ENCODE data around the gene TGIF2. TPM values are rescaled to one million over a fixed set of nuclear protein-coding genes. Genes with fewer than 3 reads are reported as not detected.

The TGIF2 gene
- total and polyA plus RNA-seq, 2 of the 4 experiments (the other 2 are of a cell fraction): 9.7 to 12.7 TPM

DNA sequence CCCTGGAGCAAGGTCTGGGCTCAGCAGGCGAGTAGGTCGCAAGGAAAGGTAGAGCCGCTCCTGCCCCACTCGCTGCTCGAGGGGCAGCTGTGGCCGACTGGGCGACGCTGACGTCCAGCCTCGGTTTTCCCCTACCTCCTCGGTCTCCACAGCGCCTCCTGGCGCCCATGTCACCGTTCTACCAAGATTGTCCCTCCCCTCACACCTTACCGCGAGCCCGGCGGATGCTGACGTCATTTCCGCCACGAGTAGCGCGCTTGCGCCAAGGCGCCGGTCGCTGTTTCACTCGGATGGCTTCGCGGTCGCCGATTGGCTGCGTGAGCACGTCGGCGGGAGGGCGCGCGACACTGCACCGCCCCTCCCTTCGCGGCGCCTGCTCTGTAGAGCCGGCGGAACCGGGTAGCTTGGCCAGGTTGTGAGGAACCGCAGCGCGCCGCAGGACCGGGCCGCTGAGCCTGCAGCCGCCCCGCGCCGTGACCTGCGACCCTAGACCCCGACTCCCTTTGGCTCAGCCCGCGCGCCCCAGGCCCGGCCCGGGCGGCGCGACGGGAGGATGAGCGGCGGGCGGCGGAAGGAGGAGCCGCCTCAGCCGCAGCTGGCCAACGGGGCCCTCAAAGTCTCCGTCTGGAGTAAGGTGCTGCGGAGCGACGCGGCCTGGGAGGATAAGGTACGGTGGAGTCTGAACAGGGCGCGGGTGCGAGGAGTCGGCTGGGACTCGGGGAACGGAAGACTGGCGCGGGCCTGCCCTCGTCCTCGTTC is 32.2 kb downstream of the TGIF2 start, which contains the start of gene RAB5IF:
Gene RAB5IF (plus strand): TSS at position 381 of the 759 bp plus-strand sequence. CDS start 173 bp downstream, at position 554.
- Histone ChIP-seq H3K9me3 (ENCODE audit: control insufficient read depth, insufficient read depth, low read length) (no peaks in the 10 kb centered on the region), H3K9me1 (ENCODE audit: insufficient read depth, low read length) (peaks cover 8% of the 10 kb centered on the region; the same call in 1 of the 2 replicates), H3K4me2 (ENCODE audit: low read depth, low read length) (peak within 1 kb of the TSS; percentile 99), H2BK15ac (ENCODE audit: low read depth, low read length) (peak within 1 kb of the TSS; percentile 20; the same call in 1 of the 3 replicates), H3K79me1 (ENCODE audit: low read depth in 1 of 2, low read length in 2 of 2) (peaks cover 9 to 27% of the 10 kb centered on the region in 2 experiments; a peak in 3 of 4 replicates), H3K27me3 (ENCODE audit: control insufficient read depth, insufficient read depth, low read length) (no peaks in the 10 kb centered on the region), H3K14ac (replicated peaks; ENCODE audit: low read depth, low read length) (peak within 1 kb of the TSS; percentile 80), H2BK20ac (ENCODE audit: low read depth, low read length) (no peak within 1 kb of the TSS), H3K4ac (ENCODE audit: low read depth, low read length) (peak within 1 kb of the TSS; percentile 83), H4K91ac (ENCODE audit: insufficient read depth, low read depth, low read length) (peak within 1 kb of the TSS; percentile 77), H2AK9ac (replicated peaks; ENCODE audit: low read depth, low read length, poor library complexity) (peak within 1 kb of the TSS; percentile 73), H2AK5ac (ENCODE audit: low read depth, low read length) (peak within 1 kb of the TSS; percentile 56), H3K23ac (ENCODE audit: low read depth, low read length) (peak within 1 kb of the TSS; percentile 68; the same call in 1 of the 2 replicates), H2BK120ac (ENCODE audit: low read depth, low read length) (peak within 1 kb of the TSS; percentile 53; the same call in 1 of the 2 replicates), H3K9ac (ENCODE audit: low read depth, low read length) (peak within 1 kb of the TSS; percentile 84), H4K8ac (ENCODE audit: low read depth in 2 of 2, low read length in 2 of 2) (peak within 1 kb of the TSS; percentile 91 to 98), H3K36me3 (ENCODE audit: control insufficient read depth, insufficient read depth, low read length) (peaks cover 15% of the 10 kb centered on the region), H4K5ac (ENCODE audit: low read depth, low read length) (peak within 1 kb of the TSS; percentile 94), H3K4me3 (ENCODE audit: insufficient read depth, low read depth, low read length) (peak within 1 kb of the TSS; percentile 84), H2BK5ac (ENCODE audit: low read depth, low read length, poor library complexity, severe bottlenecking) (peak within 1 kb of the TSS; percentile 49), H3K27ac (ENCODE audit: insufficient read depth, low read length) (peak within 1 kb of the TSS; percentile 68), H3K18ac (ENCODE audit: low read depth, low read length) (no peak within 1 kb of the TSS), H4K20me1 (ENCODE audit: insufficient read depth, low read length) (peaks cover 11% of the 10 kb centered on the region; the same call in 1 of the 2 replicates), H3K56ac (ENCODE audit: extremely low read depth, insufficient read depth, low read length) (peak within 1 kb of the TSS; percentile 55), H2AFZ (replicated peaks; ENCODE audit: low read length, poor library complexity) (peak within 1 kb of the TSS; percentile 92), H3K4me1 (ENCODE audit: control insufficient read depth, insufficient read depth, low read length) (peaks cover 4% of the 10 kb centered on the region; the same call in 1 of the 2 replicates)
- CTCF ChIA-PET: interaction anchor here (0.6 to 1.4 kb wide), 7 partner anchors 27 to 484 kb away, joined by 3 to 6 read pairs (median 3); no protein-coding TSS in a partner anchor
- 0% methylated on average over 15 of the region's 90 CpGs; no CpG with 5 or more reads in 1 of the 2 experiments for WGBS, 2 experiments (ENCODE audit: extremely low coverage in 2 of 2, insufficient read length in 1 of 2)
- in situ Hi-C loops (cut with MboI; ENCODE audit: low sequenced_read_pairs): no loop called here
- DNase-seq (peak; percentile 98), ATAC-seq (ENCODE audit: low read depth) (peak; percentile 99)
- no peak for TF ChIP-seq CEBPB (IDR thresholded peaks at IDR 0.05; ENCODE audit: low read depth, low read length)
- TF ChIP-seq CHD1 (IDR thresholded peaks at IDR 0.05; ENCODE audit: low read depth, low read length): no peak
- peak; percentile 80 for TF ChIP-seq POLR2A (IDR thresholded peaks at IDR 0.05; ENCODE audit: low read depth, low read length)
- TF ChIP-seq RCOR1 (IDR thresholded peaks at IDR 0.05; ENCODE audit: insufficient replicate concordance, low read length): no peak
- TF ChIP-seq MXI1 (IDR thresholded peaks at IDR 0.05; ENCODE audit: borderline replicate concordance, low read depth, low read length): peak; percentile 66; the same call in 1 of the 2 replicates
- TF ChIP-seq SMC3 (IDR thresholded peaks at IDR 0.05; ENCODE audit: low read depth, low read length): peak; percentile 74
- peak; percentile 74 for TF ChIP-seq RAD21 (IDR thresholded peaks at IDR 0.05; ENCODE audit: low read length)
- TF ChIP-seq MAFK (IDR thresholded peaks at IDR 0.05; ENCODE audit: low read depth, low read length): 0 out of 2 replicates have a peak, but pooled peaks have one; percentile 30
- TF ChIP-seq, protein P1, sequence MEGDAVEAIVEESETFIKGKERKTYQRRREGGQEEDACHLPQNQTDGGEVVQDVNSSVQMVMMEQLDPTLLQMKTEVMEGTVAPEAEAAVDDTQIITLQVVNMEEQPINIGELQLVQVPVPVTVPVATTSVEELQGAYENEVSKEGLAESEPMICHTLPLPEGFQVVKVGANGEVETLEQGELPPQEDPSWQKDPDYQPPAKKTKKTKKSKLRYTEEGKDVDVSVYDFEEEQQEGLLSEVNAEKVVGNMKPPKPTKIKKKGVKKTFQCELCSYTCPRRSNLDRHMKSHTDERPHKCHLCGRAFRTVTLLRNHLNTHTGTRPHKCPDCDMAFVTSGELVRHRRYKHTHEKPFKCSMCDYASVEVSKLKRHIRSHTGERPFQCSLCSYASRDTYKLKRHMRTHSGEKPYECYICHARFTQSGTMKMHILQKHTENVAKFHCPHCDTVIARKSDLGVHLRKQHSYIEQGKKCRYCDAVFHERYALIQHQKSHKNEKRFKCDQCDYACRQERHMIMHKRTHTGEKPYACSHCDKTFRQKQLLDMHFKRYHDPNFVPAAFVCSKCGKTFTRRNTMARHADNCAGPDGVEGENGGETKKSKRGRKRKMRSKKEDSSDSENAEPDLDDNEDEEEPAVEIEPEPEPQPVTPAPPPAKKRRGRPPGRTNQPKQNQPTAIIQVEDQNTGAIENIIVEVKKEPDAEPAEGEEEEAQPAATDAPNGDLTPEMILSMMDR (conservative IDR thresholded peaks at IDR 0.05; ENCODE audit: low read depth, low read length): peak; percentile 98
- intact Hi-C loops (cut with micrococcal nuclease): loop anchor here (1.0 to 2.0 kb wide), 2 partner anchors 31 to 49 kb away; no protein-coding TSS in a partner anchor
- BruUV-seq (replicated peaks): no TSS peak
- dilution Hi-C loops (cut with HindIII; ENCODE audit: low sequenced_read_pairs, unreplicated experiment): no loop called here
- POLR2A ChIA-PET (ENCODE audit: unreplicated experiment): no interaction called here

Data from IMR-90 (cell line).